ENCODE measurements around the gene SRRM1.
A peak's percentile ranks its signal among the peaks of the same experiment; 100 is the strongest.

The SRRM1 gene

DNA sequence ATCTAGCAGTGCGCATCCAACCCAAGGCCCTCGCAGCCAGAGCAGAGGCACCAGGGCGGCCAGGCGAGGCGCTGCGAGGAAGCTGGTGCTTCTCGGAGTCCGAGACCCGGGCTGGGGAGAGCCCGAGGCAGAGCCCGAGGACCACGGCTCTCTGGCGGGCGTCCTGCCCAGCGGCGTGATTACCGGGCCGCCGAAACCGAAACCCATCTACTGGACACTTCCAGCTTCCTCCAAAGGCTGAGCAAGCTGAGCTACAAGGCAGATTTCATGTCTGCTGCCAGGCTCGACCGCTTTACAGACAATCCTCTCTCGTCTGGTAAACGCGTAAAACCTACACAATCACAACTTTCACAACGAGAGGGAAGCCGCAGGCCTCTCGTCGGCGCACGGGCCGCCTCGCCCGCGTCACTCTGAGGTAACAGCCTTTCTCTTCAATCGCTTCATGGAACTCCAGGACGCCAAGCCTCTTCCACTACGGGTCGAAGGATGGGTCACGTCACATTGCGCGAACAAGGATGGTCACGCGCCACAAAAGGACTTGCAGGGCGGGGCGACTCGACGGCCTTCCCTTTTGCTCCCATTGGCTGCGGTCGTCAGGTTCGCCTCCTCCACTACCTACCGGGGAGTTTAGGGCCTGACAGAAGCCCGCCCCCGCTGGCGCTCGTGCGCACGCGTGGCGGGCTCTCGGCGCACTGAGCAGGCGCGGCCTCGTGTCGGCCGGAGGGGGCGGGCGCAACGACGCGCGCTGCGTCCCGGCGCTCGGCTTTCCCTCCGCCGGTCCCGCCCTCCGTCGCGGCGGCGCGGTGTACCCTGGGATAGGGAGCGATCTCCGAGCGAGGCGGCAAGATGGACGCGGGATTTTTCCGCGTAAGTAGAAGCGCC lies at the start of gene SRRM1:
Gene SRRM1, plus strand, starts transcription at position 822 of the 882 bp plus-strand sequence. Its CDS starts 25 bp downstream, at position 847.
- H3K4me3 ChIP-seq (ENCODE audit: low read depth, low read length): peak within 1 kb of the TSS; percentile 97

- H3K4me3 ChIP-seq (ENCODE audit: low read depth, low read length): no peak overlapping the region
These were observed 48.8 kb upstream of the SRRM1 start for GRCh38 chr1:24594328-24594598.

DNA sequence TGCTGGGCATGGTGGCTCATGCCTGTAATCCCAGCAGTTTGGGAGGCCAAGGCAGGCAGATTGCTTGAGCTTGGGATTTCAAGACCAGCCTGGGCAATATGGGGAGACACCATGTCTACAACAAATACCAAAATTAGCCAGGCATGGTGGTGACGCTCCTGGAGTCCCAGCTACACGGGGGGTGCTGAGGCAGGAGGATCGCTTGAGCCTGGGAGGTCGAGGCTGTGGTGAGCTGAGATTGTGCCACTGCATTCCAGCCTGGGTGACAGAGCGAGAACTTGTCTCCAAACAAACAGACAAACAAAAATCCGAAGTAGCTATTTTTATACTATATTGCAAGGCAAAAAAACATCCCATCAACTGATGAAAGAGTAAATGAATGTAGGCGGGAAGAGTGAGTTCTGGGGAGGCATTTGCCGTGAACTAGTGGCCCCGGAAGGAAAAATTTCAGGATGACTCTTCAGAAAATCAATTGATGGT lies 46.7 kb upstream of the SRRM1 start:
- H3K4me3 ChIP-seq (ENCODE audit: low read depth, low read length): no peak overlapping the region

GRCh38 chr1:24599265-24599664 lies 43.8 kb upstream of the SRRM1 start:
- H3K4me3 ChIP-seq (ENCODE audit: low read depth, low read length): no peak overlapping the region

GRCh38 chr1:24600551-24600950 lies 42.6 kb upstream of the SRRM1 start:
- H3K4me3 ChIP-seq (ENCODE audit: low read depth, low read length): no peak overlapping the region

DNA sequence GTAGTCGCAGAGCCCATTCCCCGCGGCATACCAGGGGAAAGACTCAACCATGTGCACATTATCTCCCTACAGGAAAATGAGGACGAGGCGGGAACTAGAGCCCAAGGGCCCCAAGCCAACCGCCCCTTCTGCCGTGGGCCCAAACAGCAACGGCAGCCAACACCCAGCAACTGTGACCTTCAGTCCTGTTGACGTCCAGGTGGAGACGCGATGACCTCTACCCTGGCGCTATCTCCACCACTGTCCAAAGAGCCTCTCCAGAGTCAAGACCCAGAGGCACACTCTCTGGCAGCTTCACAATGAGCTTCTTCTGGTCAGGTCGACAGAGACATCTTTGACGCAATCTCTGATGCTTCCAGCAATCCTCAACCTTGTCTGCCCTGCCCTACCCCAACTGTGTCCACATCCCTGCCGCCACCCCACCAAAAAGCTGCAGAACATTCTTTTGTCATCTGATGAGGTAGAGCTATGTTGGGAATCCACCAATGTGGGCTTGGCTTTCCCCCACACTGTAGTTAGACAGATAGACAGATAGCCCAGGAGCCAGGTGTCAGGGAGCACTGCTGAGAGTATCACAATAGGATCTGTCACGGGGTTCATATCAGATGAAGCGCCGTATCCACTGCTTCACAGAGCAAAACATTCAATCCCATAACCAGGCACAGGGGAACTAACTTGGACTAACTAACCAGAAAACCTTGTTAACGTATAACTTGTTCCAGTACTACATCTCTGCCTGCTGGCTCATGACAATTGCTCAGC lies 37.4 kb upstream of the SRRM1 start:
- H3K4me3 ChIP-seq (ENCODE audit: low read depth, low read length): no peak overlapping the region

DNA sequence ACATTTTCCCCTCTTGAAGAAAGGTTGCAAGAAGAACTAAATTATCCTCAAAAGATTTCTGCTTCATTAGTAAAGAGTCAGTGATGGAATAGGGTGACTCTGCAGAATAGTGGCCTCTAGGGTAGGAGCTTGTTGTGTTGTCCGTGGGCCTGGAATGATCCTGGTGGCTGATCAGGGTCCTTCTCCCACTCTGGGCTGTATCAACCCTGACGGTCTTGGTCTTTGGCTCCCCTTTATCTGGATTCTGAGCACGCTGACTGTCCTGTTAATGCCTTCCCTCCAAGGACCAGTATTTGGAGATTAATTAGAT lies 36.9 kb upstream of the SRRM1 start:
- H3K4me3 ChIP-seq (ENCODE audit: low read depth, low read length): no peak overlapping the region

GRCh38 chr1:24606621-24607020 lies 36.5 kb upstream of the SRRM1 start:
- H3K4me3 ChIP-seq (ENCODE audit: low read depth, low read length): no peak overlapping the region

DNA sequence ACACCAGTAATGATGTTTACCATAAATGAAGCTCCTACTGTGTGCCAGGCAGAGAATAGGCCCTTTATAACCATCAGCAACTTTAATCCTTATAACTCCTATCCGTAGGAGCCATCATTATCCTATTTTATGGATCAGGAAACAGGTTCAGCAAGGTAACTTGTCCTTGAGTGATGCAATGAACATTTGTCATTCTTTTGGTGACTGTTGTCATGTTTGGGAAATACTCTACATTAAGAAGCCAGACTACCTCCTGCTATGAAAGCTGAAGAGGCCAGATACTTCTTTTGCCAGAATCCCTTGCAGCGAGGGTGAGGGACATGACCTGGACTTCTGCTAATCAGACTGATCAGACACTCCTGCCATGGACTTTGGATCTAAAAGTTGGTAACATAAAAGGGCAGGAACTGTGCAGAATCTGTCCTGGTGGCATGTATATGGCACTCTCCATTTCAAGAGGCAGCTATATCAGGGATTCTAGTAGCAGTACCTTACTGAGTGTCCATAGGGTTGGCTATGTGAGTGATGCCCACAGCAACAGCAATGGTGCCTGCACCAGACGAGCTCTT lies 33.1 kb upstream of the SRRM1 start:
- no peak overlapping the region for H3K4me3 ChIP-seq (ENCODE audit: low read depth, low read length)

- H3K4me3 ChIP-seq (ENCODE audit: low read depth, low read length): no peak overlapping the region
These were observed 23.7 kb upstream of the SRRM1 start for GRCh38 chr1:24619376-24619775.

- H3K4me3 ChIP-seq (ENCODE audit: low read depth, low read length): no peak overlapping the region
These were observed 22.4 kb upstream of the SRRM1 start for GRCh38 chr1:24620678-24621077.

DNA sequence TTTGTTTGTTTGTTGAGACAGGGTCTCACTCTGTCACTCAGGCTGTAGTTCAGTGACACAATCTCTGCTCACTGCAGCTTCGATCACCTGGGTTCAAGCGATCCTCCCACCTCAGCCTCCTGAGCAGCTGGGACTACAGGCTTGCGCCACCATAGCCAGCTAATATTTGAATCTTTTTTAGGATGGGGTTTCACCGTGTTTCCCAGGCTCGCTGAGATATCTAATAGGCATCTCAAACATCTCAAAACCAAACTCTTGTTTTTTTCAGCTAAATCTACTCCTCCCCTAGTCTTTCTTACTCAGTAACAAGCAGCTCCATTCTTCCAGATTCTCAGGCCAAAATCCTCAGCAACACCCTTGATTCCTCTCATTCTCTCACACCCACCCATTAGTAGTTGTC lies 22.0 kb upstream of the SRRM1 start:
- H3K4me3 ChIP-seq (ENCODE audit: low read depth, low read length): no peak overlapping the region

- H3K4me3 ChIP-seq (ENCODE audit: low read depth, low read length): no peak overlapping the region
These were observed 20.9 kb upstream of the SRRM1 start for GRCh38 chr1:24622218-24622617.

- H3K4me3 ChIP-seq (ENCODE audit: low read depth, low read length): no peak overlapping the region
These were observed 10.3 kb upstream of the SRRM1 start for GRCh38 chr1:24632832-24633175.

- H3K4me3 ChIP-seq (ENCODE audit: low read depth, low read length): no peak overlapping the region
These were observed 7.8 kb upstream of the SRRM1 start for GRCh38 chr1:24635195-24635843.

DNA sequence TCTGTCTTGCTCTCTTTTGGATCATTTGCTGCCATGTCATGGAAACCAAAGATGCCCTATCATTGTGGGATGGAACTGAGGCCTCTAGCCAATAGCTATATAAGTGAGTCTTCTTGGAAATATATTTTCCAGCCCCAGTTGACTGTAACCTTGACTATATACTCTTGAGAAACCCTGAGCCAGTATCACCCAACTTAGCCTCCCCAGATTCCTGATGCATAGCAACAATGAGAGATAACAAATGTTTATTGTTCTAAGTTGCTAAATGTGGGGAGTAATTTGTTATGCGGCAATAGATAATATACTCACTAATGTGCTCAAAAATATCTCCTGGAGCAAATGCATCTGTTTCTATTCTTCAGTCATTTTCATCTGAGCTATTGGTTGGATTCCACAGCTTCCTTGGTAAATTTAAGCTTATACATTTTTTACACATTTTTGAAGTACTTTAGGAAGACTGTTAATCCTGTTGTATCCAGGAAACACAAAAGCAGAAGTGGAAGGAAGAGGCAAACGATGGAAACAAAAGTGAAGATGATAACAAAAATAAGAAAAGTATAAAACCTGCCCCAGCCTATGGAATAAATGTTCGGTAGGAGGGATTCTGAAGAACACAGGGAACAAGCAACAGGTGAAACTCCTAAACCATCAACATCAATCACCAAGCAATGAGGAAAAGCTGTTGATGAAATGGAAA lies 6.3 kb upstream of the SRRM1 start:
- no peak overlapping the region for H3K4me3 ChIP-seq (ENCODE audit: low read depth, low read length)

DNA sequence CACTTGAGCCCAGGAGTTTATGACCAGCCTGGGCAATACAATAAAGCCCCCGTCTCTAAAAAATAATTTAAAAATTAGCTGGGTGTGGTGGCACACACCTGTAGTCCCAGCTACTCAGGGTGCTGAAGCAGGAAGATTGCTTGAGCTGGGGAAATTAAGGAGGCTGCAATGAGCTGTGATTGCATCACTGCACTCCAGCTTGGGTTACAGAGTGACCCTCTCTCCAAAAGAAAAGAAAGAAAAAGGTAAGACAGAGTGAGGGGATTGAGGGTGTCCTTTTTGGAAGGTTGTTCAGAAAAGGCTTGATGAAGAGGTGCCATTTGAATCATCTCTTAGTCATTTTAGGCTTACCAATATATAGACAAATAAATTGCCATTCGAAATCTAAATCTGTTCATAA lies 4.0 kb upstream of the SRRM1 start:
- no peak overlapping the region for H3K4me3 ChIP-seq (ENCODE audit: low read depth, low read length)

DNA sequence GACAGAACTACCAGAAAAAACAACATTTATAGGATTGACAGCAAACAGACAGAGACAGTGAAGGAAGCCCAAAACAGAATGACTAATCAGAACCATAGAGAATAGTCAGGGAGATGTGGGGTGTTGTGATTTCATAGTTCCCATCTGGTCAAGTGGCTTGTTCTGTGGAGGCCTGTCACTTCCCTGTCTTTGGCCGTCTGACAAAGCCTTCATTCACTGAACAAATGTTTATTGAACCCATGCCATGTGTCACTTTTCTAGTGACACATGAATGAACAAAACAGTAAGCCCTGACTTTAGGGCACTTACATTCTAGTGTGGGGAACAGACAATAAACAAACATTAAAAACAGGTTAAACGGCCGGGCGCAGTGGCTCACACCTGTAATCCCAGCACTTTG lies 3.2 kb upstream of the SRRM1 start:
- H3K4me3 ChIP-seq (ENCODE audit: low read depth, low read length): no peak overlapping the region

DNA sequence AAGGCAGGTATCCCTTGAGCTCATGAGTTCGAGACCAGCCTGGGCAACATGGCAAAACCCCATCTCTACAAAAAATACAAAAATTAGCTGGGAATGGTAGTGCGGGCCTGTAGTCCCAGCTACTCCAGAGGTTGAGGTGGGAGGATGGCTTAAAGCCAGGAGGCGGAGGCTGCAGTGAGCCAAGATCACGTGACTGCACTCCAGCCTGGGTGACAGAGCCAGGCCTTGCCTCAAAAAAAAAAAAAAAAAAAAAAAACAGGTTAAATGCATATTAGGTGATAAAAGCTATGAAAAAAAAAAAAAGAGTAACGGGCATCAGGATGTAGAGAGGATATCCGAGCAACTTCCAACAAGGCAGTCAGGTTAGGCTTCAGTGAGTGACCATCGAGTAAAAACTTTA lies 2.8 kb upstream of the SRRM1 start:
- no peak overlapping the region for H3K4me3 ChIP-seq (ENCODE audit: low read depth, low read length)

- peak overlapping the region; percentile 97 for H3K4me3 ChIP-seq (ENCODE audit: low read depth, low read length)
These were observed 1.4 kb upstream of the SRRM1 start for GRCh38 chr1:24641646-24642151.

All from iPS-11a (cell line).